GM12801 (cell line): Measurements from ENCODE around the gene TBC1D16.

ENCODE experiments used
- CTCF ChIP-seq: IDR thresholded peaks from one replicate; pipeline ENCODE4 v1.5.1; 2011; ENCODE audit warnings: control low read depth; ENCODE audit not compliant: insufficient read length; ENCODE audit errors: extremely low read depth

TBC1D16 gene

GRCh38 chr17:80021600-80021999, 14.1 kb downstream of the TBC1D16 start:
- no peak for TF ChIP-seq CTCF

- no peak for TF ChIP-seq CTCF
Observed at GRCh38 chr17:80018917-80019651, 16.6 kb downstream of the TBC1D16 start.

DNA sequence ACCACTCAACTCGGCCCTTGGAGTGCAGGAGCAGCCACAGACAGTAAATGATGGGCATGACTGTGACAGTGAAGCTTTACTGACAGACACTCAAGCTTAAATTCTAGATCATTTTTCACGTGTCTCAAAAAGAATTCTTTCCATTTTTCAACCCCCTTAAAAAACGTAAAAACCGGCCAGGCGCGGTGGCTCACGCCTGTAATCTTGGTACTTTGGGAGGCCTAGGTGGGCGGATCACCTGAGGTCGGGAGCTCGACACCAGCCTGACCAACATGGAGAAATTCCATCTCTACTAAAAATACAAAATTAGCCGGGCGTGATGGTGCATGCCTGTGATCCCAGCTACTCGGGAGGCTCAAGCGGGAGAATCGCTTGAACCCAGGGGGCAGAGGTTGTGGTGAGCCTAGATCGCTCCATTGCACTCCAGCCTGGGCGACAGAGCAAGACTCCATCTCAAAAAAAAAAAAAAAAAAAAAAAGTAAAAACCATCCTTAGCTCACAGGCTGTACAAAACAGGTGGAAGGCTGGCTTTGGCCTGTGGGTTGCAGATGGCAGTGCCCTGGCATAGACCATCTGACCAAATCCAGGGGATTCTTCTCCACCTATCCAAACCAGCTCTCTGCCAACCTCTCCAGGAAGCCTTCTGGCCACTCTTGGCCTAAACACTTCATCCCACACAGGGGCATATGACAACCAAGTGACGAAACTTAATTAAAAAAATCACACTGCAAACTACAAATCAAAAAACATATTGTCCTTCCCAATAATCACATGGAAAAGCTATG, 18.3 kb downstream of the TBC1D16 start:
- TF ChIP-seq CTCF = no peak

GRCh38 chr17:80012765-80013741, 22.6 kb downstream of the TBC1D16 start:
- no peak for TF ChIP-seq CTCF

GRCh38 chr17:80011989-80012555, 23.6 kb downstream of the TBC1D16 start:
- no peak for TF ChIP-seq CTCF

GRCh38 chr17:80010283-80010858, 25.3 kb downstream of the TBC1D16 start:
- no peak for TF ChIP-seq CTCF
